Endothelial cell of hepatic sinusoid (primary cell): ENCODE data around the gene SCLT1.
"Not testable (repeated sequence)": the region's sequence is repeated elsewhere in the genome, so short reads cannot be mapped to it uniquely, and the experiment has no call there.

Experiments
- in situ Hi-C: cut with HindIII; loops from 2 replicates; pipeline ENCODE4 v1.10.0; 2017; ENCODE audit warnings: low sequenced_read_pairs

SCLT1 gene

GRCh38 chr4:129093191-129093920 is at the start of gene SCLT1:
SCLT1 (minus strand) TSS chr4:129093539; CDS start chr4:129093103, 436 bp downstream.
- in situ Hi-C loops: no loop called here

DNA sequence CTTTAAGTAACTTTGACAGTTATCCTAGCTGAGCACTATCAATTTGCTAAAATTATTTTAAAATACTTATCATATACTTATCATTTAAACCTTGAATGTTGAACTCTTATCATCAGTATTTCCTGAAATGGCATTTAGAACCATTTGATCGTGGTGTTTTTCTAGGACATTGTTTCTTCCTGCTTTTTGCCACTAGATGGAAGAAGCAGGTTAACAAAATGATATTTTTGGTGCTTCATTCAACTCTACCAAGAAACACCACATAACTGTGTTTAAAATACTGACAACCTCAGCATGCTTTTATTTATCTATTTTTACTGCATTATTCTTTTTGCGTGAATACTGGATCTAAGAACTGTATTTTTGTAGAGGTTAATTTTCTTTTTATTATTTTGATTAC is 47.2 kb upstream of the SCLT1 start:
- in situ Hi-C loops: no loop called here

DNA sequence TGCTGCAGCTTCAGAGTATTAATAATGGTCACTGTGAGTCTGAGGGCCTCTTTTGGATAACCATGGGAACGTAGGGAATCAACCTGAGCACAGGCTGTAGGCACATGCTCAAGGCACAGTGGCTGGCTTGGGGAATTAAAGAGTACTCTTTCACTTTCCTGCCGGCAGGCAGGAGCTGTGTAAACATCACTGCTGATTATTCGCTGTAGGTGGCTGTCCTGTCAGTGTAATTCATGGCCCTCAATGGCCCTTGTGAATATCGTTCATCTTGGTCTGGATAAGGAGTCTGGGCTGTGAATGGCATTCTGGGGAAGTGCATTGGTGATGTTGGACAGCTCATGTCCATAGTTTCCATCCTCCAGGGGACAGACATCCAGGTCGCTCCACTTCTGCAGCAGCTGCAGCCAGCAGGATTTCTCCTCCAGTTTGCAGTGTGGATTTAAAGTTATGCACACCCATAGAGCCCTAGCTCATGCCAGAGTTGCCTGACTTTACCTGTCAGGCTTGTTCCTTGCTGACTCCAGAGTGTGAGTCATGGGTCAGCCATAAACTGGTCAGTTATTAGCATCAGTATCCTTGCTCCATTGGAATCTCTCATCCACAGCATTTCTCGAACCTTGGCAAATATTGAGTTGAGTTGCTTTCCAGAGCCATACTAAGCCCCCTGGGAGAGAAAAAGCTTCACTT is 45.6 kb upstream of the SCLT1 start:
- in situ Hi-C loops: no loop called here

- in situ Hi-C loops: no loop called here
These were observed 43.1 kb upstream of the SCLT1 start for GRCh38 chr4:129136433-129136832.

GRCh38 chr4:129131343-129131742 is 38.0 kb upstream of the SCLT1 start:
- in situ Hi-C loops: no loop called here

DNA sequence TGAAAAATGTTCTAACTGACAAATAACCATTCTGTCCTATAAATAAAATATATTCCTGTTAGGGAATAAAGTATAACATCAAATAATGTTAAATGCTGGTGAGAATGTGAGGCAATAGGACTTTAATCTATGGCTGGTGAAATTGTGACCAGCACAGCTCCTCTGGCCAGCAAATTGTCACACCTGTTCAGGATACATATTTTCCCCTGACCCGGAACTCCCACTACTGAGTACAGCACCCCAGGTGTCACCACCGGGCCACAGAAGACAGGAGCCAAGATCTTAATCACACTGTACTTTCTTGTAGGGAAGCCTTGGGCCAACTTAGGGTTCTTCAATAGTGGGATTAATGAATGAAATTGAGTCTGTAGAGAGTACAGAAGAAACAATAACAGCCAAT is 35.8 kb upstream of the SCLT1 start:
- in situ Hi-C loops: no loop called here

- in situ Hi-C loops: not testable (repeated sequence)
These were observed 33.3 kb upstream of the SCLT1 start for GRCh38 chr4:129126614-129127013.

GRCh38 chr4:129117705-129118104 is 24.4 kb upstream of the SCLT1 start:
- in situ Hi-C loops: no loop called here

DNA sequence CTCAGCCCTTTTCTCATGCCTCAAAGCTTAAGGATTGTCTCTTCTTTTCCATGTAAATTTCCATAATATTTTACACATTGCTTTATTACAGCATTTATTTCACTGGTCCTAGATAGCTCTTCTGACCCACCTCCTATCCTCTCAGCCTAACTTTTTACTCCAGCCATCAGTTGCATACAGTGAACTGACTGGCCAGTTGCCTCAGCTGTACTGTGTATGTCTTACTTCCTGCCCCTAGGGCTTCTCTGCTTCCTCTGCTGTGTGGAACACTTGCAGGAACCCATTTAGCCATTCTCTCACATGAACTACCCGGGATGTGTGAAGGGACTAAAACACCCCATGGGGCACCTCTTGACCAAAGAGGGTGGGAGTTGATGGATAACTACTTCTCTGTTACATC is 20.6 kb upstream of the SCLT1 start:
- in situ Hi-C loops: no loop called here

- in situ Hi-C loops: no loop called here
These were observed 20.1 kb upstream of the SCLT1 start for GRCh38 chr4:129113434-129113833.

GRCh38 chr4:129111919-129112318 is 18.6 kb upstream of the SCLT1 start:
- in situ Hi-C loops: no loop called here

DNA sequence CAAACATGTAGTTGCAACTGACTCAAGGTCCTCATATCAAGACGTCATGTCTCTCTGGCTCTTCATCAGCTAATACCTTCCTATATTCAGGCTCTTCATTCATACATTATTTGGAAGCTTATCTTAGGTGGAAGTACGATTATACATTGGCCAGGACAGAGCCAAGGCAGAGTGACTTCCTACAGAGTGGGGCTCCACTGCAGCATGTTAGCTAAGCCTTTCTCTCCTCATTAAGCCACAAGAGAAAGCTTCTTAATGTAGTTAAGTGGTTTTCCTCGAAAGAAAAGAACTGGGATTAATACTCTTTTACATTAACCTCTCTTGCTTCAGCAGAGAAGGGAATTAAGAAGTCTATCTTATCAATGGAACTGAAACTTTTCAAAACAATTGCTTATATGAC is 17.6 kb upstream of the SCLT1 start:
- in situ Hi-C loops: no loop called here

DNA sequence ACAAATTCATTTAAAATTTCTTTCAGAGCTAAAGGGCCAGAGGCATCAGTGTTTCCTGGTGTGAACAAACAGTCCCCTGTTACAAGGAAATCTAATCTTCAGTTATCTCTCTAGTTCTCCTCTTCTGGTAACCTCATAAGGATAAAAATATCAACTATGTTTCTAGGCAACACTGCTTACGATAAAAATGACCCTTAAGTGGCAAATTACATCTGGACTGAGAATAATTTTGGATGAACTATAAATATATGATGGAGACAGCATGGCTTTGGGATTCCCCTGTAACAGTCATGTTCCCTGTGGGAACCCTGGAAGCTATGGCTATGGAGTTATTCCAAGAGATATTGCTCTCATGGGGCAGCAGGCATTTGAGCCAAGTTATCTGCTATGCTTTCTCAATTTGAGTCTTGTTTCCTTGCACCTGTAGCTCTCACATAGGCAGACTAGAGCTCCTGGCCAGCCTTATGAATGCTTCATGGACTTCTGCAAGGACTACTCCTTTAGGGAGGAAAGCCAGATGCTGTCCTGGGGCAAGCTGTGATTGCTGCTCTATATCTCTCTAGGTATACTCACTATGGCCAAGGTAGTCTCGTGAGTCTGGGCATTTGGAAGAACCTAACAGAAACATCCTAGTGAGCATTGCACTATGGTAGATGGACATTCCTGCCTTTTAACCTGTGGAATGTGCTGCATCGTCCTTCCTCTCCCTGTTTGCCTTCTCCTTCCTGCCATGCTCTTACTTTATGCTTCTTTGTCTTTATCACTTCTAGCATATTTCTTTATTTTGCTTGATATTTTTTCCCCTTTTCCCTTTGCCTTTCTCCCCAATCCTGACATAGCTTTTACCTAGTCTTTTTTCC is 16.9 kb upstream of the SCLT1 start:
- in situ Hi-C loops: no loop called here

DNA sequence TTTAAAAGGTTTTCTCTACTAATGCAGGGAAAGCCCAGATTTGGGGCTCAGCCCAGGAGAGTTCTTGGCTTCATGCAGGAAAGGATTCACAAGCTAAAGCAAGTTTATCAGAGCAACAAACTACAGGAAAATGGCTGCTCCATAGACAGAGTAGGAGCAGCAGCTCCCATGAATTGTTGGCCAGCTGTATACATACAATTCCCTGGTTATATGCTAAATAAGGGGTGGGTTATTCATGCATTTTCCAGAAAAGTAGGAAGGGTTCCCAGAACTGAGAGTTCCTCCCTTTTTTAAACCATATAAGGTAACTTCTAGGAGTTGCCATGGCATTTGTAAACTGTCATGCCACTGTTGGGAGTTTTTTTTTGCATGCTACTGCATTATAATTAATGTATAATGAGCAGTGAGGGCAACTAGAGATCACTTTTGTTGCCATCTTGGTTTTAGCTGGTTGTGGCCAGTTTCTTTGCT is 5.2 kb upstream of the SCLT1 start:
- in situ Hi-C loops: no loop called here

DNA sequence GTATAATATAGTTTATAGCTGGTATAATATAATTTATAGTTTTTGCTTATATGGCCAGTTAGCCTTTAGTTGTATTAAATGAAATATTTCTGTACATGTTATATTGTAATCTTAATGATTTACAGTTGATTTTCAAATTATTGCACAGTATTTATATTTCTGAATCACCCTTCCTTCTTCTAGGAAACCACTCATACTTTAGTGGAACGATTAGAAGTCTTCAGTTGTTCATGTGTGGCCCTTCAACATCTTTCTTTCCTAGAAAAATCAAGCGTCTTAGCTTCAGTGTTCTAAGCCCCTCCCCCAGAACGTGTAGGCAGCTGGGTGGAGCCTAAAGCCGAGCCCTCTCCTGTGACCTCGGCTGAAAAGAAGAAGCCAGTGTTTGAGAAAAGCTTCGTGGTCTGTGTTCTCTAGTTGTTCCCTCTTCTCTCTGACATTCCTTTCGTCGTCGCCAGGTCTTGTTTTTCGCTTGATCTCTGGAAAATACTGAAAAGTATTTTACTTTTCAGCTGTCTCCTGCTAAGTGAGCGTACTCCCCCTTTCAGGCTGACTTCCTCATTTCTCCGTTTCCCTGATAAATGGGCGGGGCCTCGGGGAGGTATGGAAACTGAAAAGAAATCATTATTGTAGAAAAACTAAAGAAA is 2.6 kb upstream of the SCLT1 start, which contains the start of gene C4orf33:
Gene C4orf33 (plus strand): TSS at position 342 of the 644 bp plus-strand sequence. CDS start 6,459 bp downstream, outside the sequence.
- in situ Hi-C loops: no loop called here

- in situ Hi-C loops: no loop called here
These were observed 1.0 kb upstream of the SCLT1 start for GRCh38 chr4:129094347-129094746.

GRCh38 chr4:129092631-129093190 is 628 bp downstream of the SCLT1 start:
- in situ Hi-C loops: no loop called here

- in situ Hi-C loops: no loop called here
These were observed 5.8 kb downstream of the SCLT1 start for GRCh38 chr4:129087516-129087915.

DNA sequence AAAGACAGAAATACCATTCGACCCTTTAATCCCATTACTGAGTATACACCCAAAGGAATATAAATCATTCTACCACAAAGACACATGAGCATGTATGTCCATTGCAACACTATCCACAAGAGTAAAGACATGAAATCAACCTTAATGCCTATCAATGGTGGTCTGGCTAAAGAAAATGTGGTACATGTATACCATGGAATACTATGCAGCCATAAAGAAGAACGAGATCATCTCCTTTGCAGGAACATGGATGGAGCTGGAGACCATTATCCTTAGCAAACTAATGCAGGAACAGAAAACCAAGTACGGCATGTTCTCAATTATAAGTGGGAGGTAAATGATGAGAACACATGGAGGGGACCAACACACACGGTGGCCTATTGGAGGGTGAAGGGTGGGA is 7.9 kb downstream of the SCLT1 start:
- in situ Hi-C loops: no loop called here

GRCh38 chr4:129082302-129082701 is 11.0 kb downstream of the SCLT1 start:
- in situ Hi-C loops: no loop called here

GRCh38 chr4:129080129-129080528 is 13.2 kb downstream of the SCLT1 start:
- in situ Hi-C loops: no loop called here
